Loucy (cell line): ENCODE data around the gene MAST4.

ENCODE experiments used
- EZH2phosphoT487 ChIP-seq: fragments of 200-600 bp; IDR thresholded peaks from 2 replicates; pipeline ENCODE4 v1.6.1; 2018; ENCODE audit warnings: antibody characterized with exemption, mild to moderate bottlenecking, moderate library complexity, borderline replicate concordance
- TF ChIP-seq, protein P1 (sequence below): fragments of 200-600 bp; sonication (generic); conservative IDR thresholded peaks from 2 replicates; pipeline ENCODE4 v1.5.1; 2014; ENCODE audit warnings: mild to moderate bottlenecking, antibody characterized with exemption, low read length

DNA sequence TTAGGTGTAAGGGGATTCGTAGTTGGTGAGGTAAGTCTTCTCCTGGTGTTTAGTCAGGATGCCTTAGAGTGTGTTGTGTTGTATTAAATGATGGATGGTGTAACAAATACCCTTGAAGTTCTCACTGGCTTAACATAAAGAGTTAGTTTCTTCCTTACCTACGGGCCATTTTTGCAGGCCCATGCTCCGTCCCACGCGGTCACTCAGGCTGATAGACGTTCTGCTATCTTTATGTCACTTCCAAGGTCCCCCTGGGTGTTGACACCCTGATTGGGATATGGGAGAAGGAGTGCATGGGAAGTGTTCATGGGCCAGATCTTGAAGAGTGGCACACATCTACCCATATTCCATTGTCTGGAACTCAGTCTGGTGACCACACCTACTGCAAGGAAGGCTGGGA lies 214.0 kb downstream of the MAST4 start:
- TF ChIP-seq, protein P1, sequence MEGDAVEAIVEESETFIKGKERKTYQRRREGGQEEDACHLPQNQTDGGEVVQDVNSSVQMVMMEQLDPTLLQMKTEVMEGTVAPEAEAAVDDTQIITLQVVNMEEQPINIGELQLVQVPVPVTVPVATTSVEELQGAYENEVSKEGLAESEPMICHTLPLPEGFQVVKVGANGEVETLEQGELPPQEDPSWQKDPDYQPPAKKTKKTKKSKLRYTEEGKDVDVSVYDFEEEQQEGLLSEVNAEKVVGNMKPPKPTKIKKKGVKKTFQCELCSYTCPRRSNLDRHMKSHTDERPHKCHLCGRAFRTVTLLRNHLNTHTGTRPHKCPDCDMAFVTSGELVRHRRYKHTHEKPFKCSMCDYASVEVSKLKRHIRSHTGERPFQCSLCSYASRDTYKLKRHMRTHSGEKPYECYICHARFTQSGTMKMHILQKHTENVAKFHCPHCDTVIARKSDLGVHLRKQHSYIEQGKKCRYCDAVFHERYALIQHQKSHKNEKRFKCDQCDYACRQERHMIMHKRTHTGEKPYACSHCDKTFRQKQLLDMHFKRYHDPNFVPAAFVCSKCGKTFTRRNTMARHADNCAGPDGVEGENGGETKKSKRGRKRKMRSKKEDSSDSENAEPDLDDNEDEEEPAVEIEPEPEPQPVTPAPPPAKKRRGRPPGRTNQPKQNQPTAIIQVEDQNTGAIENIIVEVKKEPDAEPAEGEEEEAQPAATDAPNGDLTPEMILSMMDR = no peak
- no peak for TF ChIP-seq EZH2phosphoT487
